Measurements from ENCODE around the gene AARS2. TPM values are rescaled to one million over a fixed set of nuclear protein-coding genes. Genes with fewer than 3 reads are reported as not detected.

Gene AARS2
- total RNA-seq, 5 donors from 2014 or later (not counting 1 experiment from before 2014, with no cell fraction given): 16.7 to 28.5 (median 25.8) TPM

GRCh38 chr6:44255105-44255808, 57.9 kb downstream of the AARS2 start:
- H3K36me3 ChIP-seq (ENCODE audit: control insufficient read depth in 2 of 2, extremely low read depth in 1 of 2, insufficient read depth in 1 of 2, low read length in 1 of 2): peaks cover 10 to 75% of the 10 kb centered on the region in 2 donors
- Mint-ChIP-seq H3K36me3 (peaks cover 47% of the 10 kb centered on the region), H3K27me3 (no peaks in the 10 kb centered on the region), H3K9me3 (no peaks in the 10 kb centered on the region), H3K4me1 (peaks cover 63 to 73% (median 69%) of the 10 kb centered on the region in 3 donors), H3K27ac (peak overlapping the region; percentile 90 to 94), H3K4me3 (peak overlapping the region; percentile 85 to 90 (median 86))
- DNase-seq: no peak
- ChIA-PET POLR2A (interaction anchor here in 1 of 2 donors (0.5 to 3.1 kb wide), 3 partner anchors 8 to 126 kb away, joined by 4 to 28 read pairs (median 11); partner anchors contain the start of genes HSP90AB1 and SLC29A1), CTCF (interaction anchor here (0.5 to 2.8 kb wide), 5 partner anchors 9 to 110 kb away, joined by 3 to 15 read pairs (median 4); partner anchors contain the start of gene SLC29A1 (in 1 of the 2))
- no peaks in the 10 kb centered on the region for H3K9me3 ChIP-seq
- 80% methylated on average over 7 of the region's 16 CpGs for WGBS (ENCODE audit: insufficient coverage)
- ATAC-seq (replicated peaks in 1 of 4): no peak
- no peak overlapping the region for H3K4me3 ChIP-seq (ENCODE audit: control insufficient read depth in 1 of 2, extremely low read depth in 1 of 2, low read length in 1 of 2)
- H3K4me1 ChIP-seq (ENCODE audit: control insufficient read depth in 1 of 2, extremely low read depth in 1 of 2, insufficient read depth in 2 of 2, low read length in 2 of 2): peaks cover 5 to 37% of the 10 kb centered on the region in 2 experiments
- no peak overlapping the region for H3K27ac ChIP-seq (ENCODE audit: low read length)
- H3K27me3 ChIP-seq (replicated peaks in 1 of 2; ENCODE audit: control insufficient read depth in 2 of 2, extremely low read depth in 1 of 2, insufficient read depth in 2 of 2, low read length in 1 of 2): no peaks in the 10 kb centered on the region

- peak overlapping the region in 1 of 3 donors; percentile 86 for H3K4me3 Mint-ChIP-seq
- Histone ChIP-seq H3K9me3 (no peaks in the 10 kb centered on the region), H3K36me3 (ENCODE audit: control insufficient read depth in 2 of 2, extremely low read depth in 1 of 2, insufficient read depth in 1 of 2, low read length in 1 of 2) (peaks cover 14 to 75% of the 10 kb centered on the region in 2 donors), H3K4me3 (ENCODE audit: control insufficient read depth in 1 of 2, extremely low read depth in 1 of 2, low read length in 1 of 2) (no peak overlapping the region), H3K27me3 (replicated peaks in 1 of 2; ENCODE audit: control insufficient read depth in 2 of 2, extremely low read depth in 1 of 2, insufficient read depth in 2 of 2, low read length in 1 of 2) (no peaks in the 10 kb centered on the region), H3K4me1 (ENCODE audit: control insufficient read depth in 1 of 2, extremely low read depth in 1 of 2, insufficient read depth in 2 of 2, low read length in 2 of 2) (peaks cover 5 to 37% of the 10 kb centered on the region in 2 experiments), H3K27ac (ENCODE audit: low read length) (no peak overlapping the region)
- WGBS (ENCODE audit: insufficient coverage): 79% methylated on average over 2 of the region's 12 CpGs
- no peaks in the 10 kb centered on the region for H3K27me3 Mint-ChIP-seq
- CTCF ChIA-PET: interaction anchor here (0.5 to 2.8 kb wide), 4 partner anchors 10 to 110 kb away, joined by 4 to 15 read pairs (median 6); partner anchors contain the start of gene SLC29A1 (in 1 of the 2)
- POLR2A ChIA-PET: interaction anchor here in 1 of 2 donors (0.6 to 3.1 kb wide), 3 partner anchors 7 to 31 kb away, joined by 4 to 28 read pairs (median 7); partner anchors contain the start of genes HSP90AB1 and SLC29A1
- ATAC-seq (replicated peaks in 1 of 4) (no peak), DNase-seq (no peak)
- H3K4me1 Mint-ChIP-seq: peaks cover 71 to 81% (median 77%) of the 10 kb centered on the region in 3 donors
- H3K9me3 Mint-ChIP-seq: no peaks in the 10 kb centered on the region
- peaks cover 55% of the 10 kb centered on the region for H3K36me3 Mint-ChIP-seq
- H3K27ac Mint-ChIP-seq: peak overlapping the region; percentile 68 to 90
Observed at GRCh38 chr6:44254191-44255104, 58.7 kb downstream of the AARS2 start.

- Histone ChIP-seq H3K4me1 (ENCODE audit: control insufficient read depth in 1 of 2, extremely low read depth in 1 of 2, insufficient read depth in 2 of 2, low read length in 2 of 2) (peaks cover 9 to 46% of the 10 kb centered on the region in 2 experiments), H3K27ac (ENCODE audit: low read length) (no peak overlapping the region), H3K4me3 (ENCODE audit: control insufficient read depth in 1 of 2, extremely low read depth in 1 of 2, low read length in 1 of 2) (no peak overlapping the region), H3K36me3 (ENCODE audit: control insufficient read depth in 2 of 2, extremely low read depth in 1 of 2, insufficient read depth in 1 of 2, low read length in 1 of 2) (peaks cover 15 to 76% of the 10 kb centered on the region in 2 donors), H3K9me3 (no peaks in the 10 kb centered on the region), H3K27me3 (replicated peaks in 1 of 2; ENCODE audit: control insufficient read depth in 2 of 2, extremely low read depth in 1 of 2, insufficient read depth in 2 of 2, low read length in 1 of 2) (no peaks in the 10 kb centered on the region)
- no peak overlapping the region for H3K4me3 Mint-ChIP-seq
- H3K4me1 Mint-ChIP-seq: peaks cover 80 to 85% (median 84%) of the 10 kb centered on the region in 3 donors
- no peaks in the 10 kb centered on the region for H3K27me3 Mint-ChIP-seq
- peaks cover 58% of the 10 kb centered on the region for H3K36me3 Mint-ChIP-seq
- no peaks in the 10 kb centered on the region for H3K9me3 Mint-ChIP-seq
- POLR2A ChIA-PET: interaction anchor here in 1 of 2 donors (1.5 kb wide), 1 partner anchor 11 kb away, joined by 7 read pairs; no protein-coding TSS in a partner anchor
- ATAC-seq (replicated peaks in 1 of 4) (no peak), DNase-seq (peak in 23 of 35 experiments; percentile 31 to 72 (median 55))
- WGBS (ENCODE audit: insufficient coverage): 92% methylated on average over 3 of the region's 10 CpGs
- CTCF ChIA-PET: interaction anchor here in 1 of 2 donors (1.6 kb wide), 1 partner anchor 30 kb away, joined by 8 read pairs; the partner anchor contains the start of gene SLC29A1
- peak overlapping the region; percentile 10 to 76 for H3K27ac Mint-ChIP-seq
Observed at GRCh38 chr6:44253307-44254101, 59.6 kb downstream of the AARS2 start.

GRCh38 chr6:44251576-44252524, 61.3 kb downstream of the AARS2 start:
- Mint-ChIP-seq H3K36me3 (peaks cover 61% of the 10 kb centered on the region), H3K9me3 (no peaks in the 10 kb centered on the region)
- H3K4me3 ChIP-seq (ENCODE audit: control insufficient read depth in 1 of 2, extremely low read depth in 1 of 2, low read length in 1 of 2): no peak overlapping the region

GRCh38 chr6:44250718-44251123, 62.4 kb downstream of the AARS2 start:
- POLR2A ChIA-PET: no interaction called here
- no peak for DNase-seq
- Mint-ChIP-seq H3K9me3 (no peaks in the 10 kb centered on the region), H3K4me1 (peaks cover 69 to 79% (median 71%) of the 10 kb centered on the region in 3 donors), H3K27me3 (no peaks in the 10 kb centered on the region), H3K36me3 (peaks cover 61% of the 10 kb centered on the region), H3K4me3 (no peak overlapping the region), H3K27ac (no peak overlapping the region)
- Histone ChIP-seq H3K4me3 (ENCODE audit: control insufficient read depth in 1 of 2, extremely low read depth in 1 of 2, low read length in 1 of 2) (no peak overlapping the region), H3K27me3 (replicated peaks in 1 of 2; ENCODE audit: control insufficient read depth in 2 of 2, extremely low read depth in 1 of 2, insufficient read depth in 2 of 2, low read length in 1 of 2) (no peaks in the 10 kb centered on the region), H3K9me3 (no peaks in the 10 kb centered on the region), H3K27ac (ENCODE audit: low read length) (no peak overlapping the region), H3K4me1 (ENCODE audit: control insufficient read depth in 1 of 2, extremely low read depth in 1 of 2, insufficient read depth in 2 of 2, low read length in 2 of 2) (peaks cover 9 to 35% of the 10 kb centered on the region in 2 experiments), H3K36me3 (ENCODE audit: control insufficient read depth in 2 of 2, extremely low read depth in 1 of 2, insufficient read depth in 1 of 2, low read length in 1 of 2) (peaks cover 15 to 74% of the 10 kb centered on the region in 2 donors)
- ATAC-seq (replicated peaks in 1 of 4): no peak
- WGBS (ENCODE audit: insufficient coverage): no CpG with 5 or more reads among the region's 3 CpGs
- CTCF ChIA-PET: interaction anchor here in 1 of 2 donors (1.2 to 1.3 kb wide), 3 partner anchors 11 to 171 kb away, joined by 3 to 7 read pairs (median 5); partner anchors contain the start of gene SLC29A1

More at GRCh38 chr6:44251576-44252524, 61.3 kb downstream of the AARS2 start:
- ChIA-PET CTCF (interaction anchor here in 1 of 2 donors (1.2 to 1.3 kb wide), 3 partner anchors 10 to 172 kb away, joined by 3 to 7 read pairs (median 5); partner anchors contain the start of gene SLC29A1), POLR2A (no interaction called here)
- Mint-ChIP-seq H3K27ac (peak overlapping the region in 1 of 2 donors; percentile 39), H3K4me1 (peaks cover 77 to 84% (median 82%) of the 10 kb centered on the region in 3 donors), H3K4me3 (peak overlapping the region in 1 of 3 donors; percentile 11), H3K27me3 (no peaks in the 10 kb centered on the region)
- Histone ChIP-seq H3K9me3 (no peaks in the 10 kb centered on the region), H3K27ac (ENCODE audit: low read length) (no peak overlapping the region), H3K27me3 (replicated peaks in 1 of 2; ENCODE audit: control insufficient read depth in 2 of 2, extremely low read depth in 1 of 2, insufficient read depth in 2 of 2, low read length in 1 of 2) (no peaks in the 10 kb centered on the region), H3K36me3 (ENCODE audit: control insufficient read depth in 2 of 2, extremely low read depth in 1 of 2, insufficient read depth in 1 of 2, low read length in 1 of 2) (peaks cover 15 to 76% of the 10 kb centered on the region in 2 donors), H3K4me1 (ENCODE audit: control insufficient read depth in 1 of 2, extremely low read depth in 1 of 2, insufficient read depth in 2 of 2, low read length in 2 of 2) (peaks cover 14 to 42% of the 10 kb centered on the region in 2 experiments)
- no peak for ATAC-seq (replicated peaks in 1 of 4)
- DNase-seq: no peak
- WGBS (ENCODE audit: insufficient coverage): 90% methylated on average over 6 of the region's 14 CpGs

All from T-cell (primary cell).